Measurements from ENCODE around the gene PHF2. TPM values are rescaled to one million over a fixed set of nuclear protein-coding genes. Genes with fewer than 3 reads are reported as not detected.

PHF2 gene
- total RNA-seq, 4 donors from 2014 or later = 21.1 to 38.2 (median 21.3) TPM

DNA sequence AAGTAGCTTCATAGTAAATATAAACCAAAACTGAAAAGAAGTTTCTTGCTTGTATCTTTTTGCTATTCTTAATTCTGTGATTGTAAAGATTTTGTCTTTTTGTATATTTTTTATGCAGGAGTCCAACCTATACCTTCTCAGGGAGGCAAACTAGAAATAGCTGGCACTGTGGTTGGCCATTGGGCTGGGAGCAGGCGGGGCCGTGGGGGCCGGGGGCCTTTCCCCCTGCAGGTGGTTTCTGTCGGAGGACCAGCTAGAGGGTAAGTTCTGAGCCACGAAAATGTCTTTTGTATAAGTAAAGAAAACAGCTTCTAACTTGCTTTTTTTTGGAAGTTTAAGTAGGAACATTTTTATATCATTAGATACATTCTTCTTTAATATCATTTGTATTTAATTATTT lies 15.4 kb upstream of the PHF2 start:
- Histone ChIP-seq H3K27ac (no peak overlapping the region), H3K27me3 (no peaks in the 10 kb centered on the region), H3K36me3 (peaks cover 0 to 79% (median 34%) of the 10 kb centered on the region in 4 donors), H3K4me1 (peaks cover 0 to 1% (median 0%) of the 10 kb centered on the region in 4 donors), H3K9me3 (no peaks in the 10 kb centered on the region), H3K4me3 (no peak overlapping the region)
- intact Hi-C loops (cut with DNase I; ENCODE audit: low total_unique reads) (no loop called here), in situ Hi-C loops (cut with MboI; ENCODE audit: low pct_ligation_motif_present in 1 of 4, low pct_unique_long_range_greater_than_20kb in 1 of 4, low sequenced_read_pairs in 3 of 4) (loop anchor here in 2 of 4 donors (10.0 to 25.0 kb wide), 2 partner anchors 106 to 399 kb away; partner anchors contain the start of genes FAM120A (in 1 of the 2) and FAM120AOS (in 1 of the 2))
- no peak for TF ChIP-seq EP300 (IDR thresholded peaks at IDR 0.05; ENCODE audit: low read depth)
- TF ChIP-seq, protein P1, sequence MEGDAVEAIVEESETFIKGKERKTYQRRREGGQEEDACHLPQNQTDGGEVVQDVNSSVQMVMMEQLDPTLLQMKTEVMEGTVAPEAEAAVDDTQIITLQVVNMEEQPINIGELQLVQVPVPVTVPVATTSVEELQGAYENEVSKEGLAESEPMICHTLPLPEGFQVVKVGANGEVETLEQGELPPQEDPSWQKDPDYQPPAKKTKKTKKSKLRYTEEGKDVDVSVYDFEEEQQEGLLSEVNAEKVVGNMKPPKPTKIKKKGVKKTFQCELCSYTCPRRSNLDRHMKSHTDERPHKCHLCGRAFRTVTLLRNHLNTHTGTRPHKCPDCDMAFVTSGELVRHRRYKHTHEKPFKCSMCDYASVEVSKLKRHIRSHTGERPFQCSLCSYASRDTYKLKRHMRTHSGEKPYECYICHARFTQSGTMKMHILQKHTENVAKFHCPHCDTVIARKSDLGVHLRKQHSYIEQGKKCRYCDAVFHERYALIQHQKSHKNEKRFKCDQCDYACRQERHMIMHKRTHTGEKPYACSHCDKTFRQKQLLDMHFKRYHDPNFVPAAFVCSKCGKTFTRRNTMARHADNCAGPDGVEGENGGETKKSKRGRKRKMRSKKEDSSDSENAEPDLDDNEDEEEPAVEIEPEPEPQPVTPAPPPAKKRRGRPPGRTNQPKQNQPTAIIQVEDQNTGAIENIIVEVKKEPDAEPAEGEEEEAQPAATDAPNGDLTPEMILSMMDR (IDR thresholded peaks at IDR 0.05) = no peak
- no peak for TF ChIP-seq POLR2A (IDR thresholded peaks at IDR 0.05)
- TF ChIP-seq POLR2AphosphoS5 (IDR thresholded peaks at IDR 0.05) = no peak
- WGBS, 2 donors (ENCODE audit: low coverage in 1 of 2) = 90 to 93% methylated on average over 5 of the region's 5 CpGs
- DNase-seq = no peak

- Histone ChIP-seq H3K27ac (no peak overlapping the region), H3K9me3 (no peaks in the 10 kb centered on the region), H3K36me3 (peaks cover 0 to 67% (median 31%) of the 10 kb centered on the region in 4 donors), H3K27me3 (no peaks in the 10 kb centered on the region), H3K4me1 (peaks cover 0 to 8% (median 4%) of the 10 kb centered on the region in 4 donors), H3K4me3 (no peak overlapping the region)
- TF ChIP-seq, protein P1 (IDR thresholded peaks at IDR 0.05) = no peak
- no peak for TF ChIP-seq POLR2A (IDR thresholded peaks at IDR 0.05)
- no peak for TF ChIP-seq EP300 (IDR thresholded peaks at IDR 0.05; ENCODE audit: low read depth)
- TF ChIP-seq POLR2AphosphoS5 (IDR thresholded peaks at IDR 0.05) = no peak
- 89 to 90% methylated on average over 2 of the region's 2 CpGs for WGBS, 2 donors (ENCODE audit: low coverage in 1 of 2)
- in situ Hi-C loops (cut with MboI; ENCODE audit: low pct_ligation_motif_present in 1 of 4, low pct_unique_long_range_greater_than_20kb in 1 of 4, low sequenced_read_pairs in 3 of 4) = loop anchor here in 2 of 4 donors (10.0 to 25.0 kb wide), 2 partner anchors 107 to 400 kb away; partner anchors contain the start of genes FAM120A (in 1 of the 2) and FAM120AOS (in 1 of the 2)
- intact Hi-C loops (cut with DNase I; ENCODE audit: low total_unique reads) = no loop called here
- no peak for DNase-seq
These were observed 14.2 kb upstream of the PHF2 start for GRCh38 chr9:93562157-93562556.

GRCh38 chr9:93565089-93565488 lies 11.3 kb upstream of the PHF2 start:
- in situ Hi-C loops (cut with MboI; ENCODE audit: low pct_ligation_motif_present in 1 of 4, low pct_unique_long_range_greater_than_20kb in 1 of 4, low sequenced_read_pairs in 3 of 4) = loop anchor here in 2 of 4 donors (10.0 to 25.0 kb wide), 2 partner anchors 110 to 403 kb away; partner anchors contain the start of genes FAM120A (in 1 of the 2) and FAM120AOS (in 1 of the 2)
- Histone ChIP-seq H3K27me3 (no peaks in the 10 kb centered on the region), H3K9me3 (no peaks in the 10 kb centered on the region), H3K4me3 (no peak overlapping the region), H3K27ac (no peak overlapping the region), H3K36me3 (peaks cover 0 to 39% (median 19%) of the 10 kb centered on the region in 4 donors), H3K4me1 (peaks cover 4 to 13% (median 8%) of the 10 kb centered on the region in 4 donors)
- TF ChIP-seq POLR2A (IDR thresholded peaks at IDR 0.05) (no peak), EP300 (IDR thresholded peaks at IDR 0.05; ENCODE audit: low read depth) (no peak), POLR2AphosphoS5 (IDR thresholded peaks at IDR 0.05) (no peak)
- TF ChIP-seq, protein P1 (IDR thresholded peaks at IDR 0.05) = no peak
- no peak for DNase-seq
- intact Hi-C loops (cut with DNase I; ENCODE audit: low total_unique reads) = loop anchor here (5.0 kb wide), 1 partner anchor 113 kb away; the partner anchor contains the start of genes FAM120A and FAM120AOS
- WGBS, 2 donors (ENCODE audit: low coverage in 1 of 2) = 72 to 87% methylated on average over 4 of the region's 4 CpGs

GRCh38 chr9:93566408-93567270 lies 9.7 kb upstream of the PHF2 start:
- Histone ChIP-seq H3K4me3 (peak overlapping the region; percentile 21 to 56 (median 44)), H3K27ac (peak overlapping the region; percentile 91 to 95 (median 94)), H3K27me3 (no peaks in the 10 kb centered on the region), H3K9me3 (no peaks in the 10 kb centered on the region), H3K36me3 (peaks cover 0 to 28% (median 11%) of the 10 kb centered on the region in 4 donors), H3K4me1 (peaks cover 4 to 13% (median 8%) of the 10 kb centered on the region in 4 donors)
- DNase-seq = peak; percentile 99
- in situ Hi-C loops (cut with MboI; ENCODE audit: low pct_ligation_motif_present in 1 of 4, low pct_unique_long_range_greater_than_20kb in 1 of 4, low sequenced_read_pairs in 3 of 4) (loop anchor here in 2 of 4 donors (10.0 to 25.0 kb wide), 2 partner anchors 112 to 404 kb away; partner anchors contain the start of genes FAM120A (in 1 of the 2) and FAM120AOS (in 1 of the 2)), intact Hi-C loops (cut with DNase I; ENCODE audit: low total_unique reads) (loop anchor here (5.0 kb wide), 1 partner anchor 114 kb away; the partner anchor contains the start of genes FAM120A and FAM120AOS)
- TF ChIP-seq POLR2A (IDR thresholded peaks at IDR 0.05) = peak; percentile 93
- TF ChIP-seq, protein P1 (IDR thresholded peaks at IDR 0.05) = peak; percentile 90 to 96 (median 94)
- peak; percentile 93 to 96 (median 95) for TF ChIP-seq POLR2AphosphoS5 (IDR thresholded peaks at IDR 0.05)
- no peak for TF ChIP-seq EP300 (IDR thresholded peaks at IDR 0.05; ENCODE audit: low read depth)
- 0 to 3% methylated on average over 1 to 50 of the region's 69 CpGs for WGBS, 2 donors (ENCODE audit: low coverage in 1 of 2)
